NCI-H2081 (cell line): ENCODE data around the gene PRRX2.
A peak's percentile ranks its signal among the peaks of the same experiment; 100 is the strongest.

ENCODE experiments used
- DNase-seq, 2 experiments: peaks; one replicate each; lab custom pipeline; 2025; lab: John Stamatoyannopoulos, UW

The PRRX2 gene

GRCh38 chr9:129637102-129637501, 28.3 kb upstream of the PRRX2 start:
- no peak for DNase-seq

GRCh38 chr9:129637673-129638439, 27.6 kb upstream of the PRRX2 start:
- no peak for DNase-seq

- no peak for DNase-seq
These were observed 26.3 kb upstream of the PRRX2 start for GRCh38 chr9:129639034-129639630.

GRCh38 chr9:129639756-129640085, 25.7 kb upstream of the PRRX2 start:
- DNase-seq: no peak

- peak; percentile 46 to 76 for DNase-seq
These were observed 25.2 kb upstream of the PRRX2 start for GRCh38 chr9:129640086-129640870.

GRCh38 chr9:129640871-129641749, 24.3 kb upstream of the PRRX2 start:
- DNase-seq: no peak

GRCh38 chr9:129641750-129642585, 23.5 kb upstream of the PRRX2 start, which contains the start of gene ASB6:
Gene ASB6, minus strand, starts transcription at chr9:129642151. Its CDS starts 152 bp downstream, at chr9:129641999.
- peak; percentile 83 to 90 for DNase-seq

GRCh38 chr9:129643706-129644105, 21.7 kb upstream of the PRRX2 start:
- DNase-seq: no peak

- no peak for DNase-seq
These were observed 21.1 kb upstream of the PRRX2 start for GRCh38 chr9:129644365-129644764.

- DNase-seq: no peak
These were observed 20.5 kb upstream of the PRRX2 start for GRCh38 chr9:129644902-129645301.

GRCh38 chr9:129646252-129646651, 19.2 kb upstream of the PRRX2 start:
- DNase-seq: no peak

GRCh38 chr9:129646654-129647053, 18.8 kb upstream of the PRRX2 start:
- DNase-seq: no peak

- no peak for DNase-seq
These were observed 17.8 kb upstream of the PRRX2 start for GRCh38 chr9:129647635-129648034.

GRCh38 chr9:129648092-129648763, 17.2 kb upstream of the PRRX2 start:
- DNase-seq: no peak

GRCh38 chr9:129648764-129649115, 16.7 kb upstream of the PRRX2 start:
- DNase-seq: no peak

GRCh38 chr9:129649726-129650679, 15.4 kb upstream of the PRRX2 start:
- no peak for DNase-seq

GRCh38 chr9:129650680-129651235, 14.7 kb upstream of the PRRX2 start:
- no peak for DNase-seq

- DNase-seq: no peak
These were observed 11.5 kb upstream of the PRRX2 start for GRCh38 chr9:129653823-129654553.
